CD4-positive, CD25-positive, alpha-beta regulatory T cell (primary cell): ENCODE measurements around the gene RRP9. TPM values are rescaled to one million over a fixed set of nuclear protein-coding genes. Genes with fewer than 3 reads are reported as not detected.

Experiments
- polyA plus RNA-seq, 4 donors: library from polyadenylated mRNA; unstranded; fragments of 300-500 nt; fragmentation: Illumina TruSeq; gene quantifications; one replicate each; pipeline ENCODE4 v1.2.3, GENCODE V29; 2021
- total RNA-seq: library from RNA; stranded (reverse); gene quantifications from one replicate; pipeline ENCODE4 v1.2.3, GENCODE V29; 2022

The RRP9 gene
- total and polyA plus RNA-seq, 5 donors from 2014 or later, result 11.2 to 25.4 (median 22.2) TPM

Other genes starting within 250 kb of the RRP9 start
- 3.0 TPM for gene GRM2, start 234.8 kb downstream of the RRP9 start, total RNA-seq
- under 1 TPM in 1 of 4 donors, not detected in 3; 0.29 TPM for gene GRM2, start 234.8 kb downstream of the RRP9 start, polyA plus RNA-seq
- gene IQCF6, start 162.7 kb downstream of the RRP9 start, total RNA-seq, result not detected
- gene IQCF6, start 162.7 kb downstream of the RRP9 start, polyA plus RNA-seq, result not detected
- gene IQCF2, start 80.3 kb downstream of the RRP9 start, total RNA-seq, result not detected
- not detected for gene IQCF2, start 80.3 kb downstream of the RRP9 start, polyA plus RNA-seq
- not detected for gene IQCF5, start 66.3 kb downstream of the RRP9 start, total RNA-seq
- not detected for gene IQCF5, start 66.3 kb downstream of the RRP9 start, polyA plus RNA-seq
- not detected for gene IQCF1, start 38.6 kb downstream of the RRP9 start, total RNA-seq
- not detected for gene IQCF1, start 38.6 kb downstream of the RRP9 start, polyA plus RNA-seq
- gene PARP3, start 459 bp upstream of the RRP9 start, total RNA-seq, result 6.4 TPM
- 1 to 10 TPM; 2.9 to 5.4 (median 3.6) TPM for gene PARP3, start 459 bp upstream of the RRP9 start, polyA plus RNA-seq
- not detected for gene GPR62, start 13.5 kb upstream of the RRP9 start, total RNA-seq
- under 1 TPM in 1 of 4 donors, not detected in 3; 0.22 TPM for gene GPR62, start 13.5 kb upstream of the RRP9 start, polyA plus RNA-seq
- gene PCBP4, start 25.6 kb upstream of the RRP9 start, total RNA-seq, result 24.6 TPM
- gene PCBP4, start 25.6 kb upstream of the RRP9 start, polyA plus RNA-seq, result 10 to 100 TPM in 3 of 4 donors, 1 to 10 TPM in 1; 9.6 to 19.4 (median 12.9) TPM
- 45.1 TPM for gene ABHD14B, start 32.1 kb upstream of the RRP9 start, total RNA-seq
- gene ABHD14B, start 32.1 kb upstream of the RRP9 start, polyA plus RNA-seq, result 10 to 100 TPM; 60.3 to 86.1 (median 78.8) TPM
- gene ABHD14A, start 33.2 kb upstream of the RRP9 start, total RNA-seq, result 12.7 TPM
- gene ABHD14A, start 33.2 kb upstream of the RRP9 start, polyA plus RNA-seq, result 100 to 1,000 TPM in 2 of 4 donors, 10 to 100 TPM in 2; 91.0 to 137 (median 105) TPM
- 6.7 TPM for gene ACY1, start 41.6 kb upstream of the RRP9 start, total RNA-seq
- gene ACY1, start 41.6 kb upstream of the RRP9 start, polyA plus RNA-seq, result 10 to 100 TPM in 3 of 4 donors, 1 to 10 TPM in 1; 6.4 to 14.7 (median 11.3) TPM
- gene RPL29, start 54.0 kb upstream of the RRP9 start, total RNA-seq, result 1,128 TPM
- 1,000 to 10,000 TPM; 1,236 to 1,661 (median 1,413) TPM for gene RPL29, start 54.0 kb upstream of the RRP9 start, polyA plus RNA-seq
- 12.7 TPM for gene DUSP7, start 114.7 kb upstream of the RRP9 start, total RNA-seq
- gene DUSP7, start 114.7 kb upstream of the RRP9 start, polyA plus RNA-seq, result 1 to 10 TPM; 3.0 to 3.7 (median 3.5) TPM
- gene POC1A, start 212.5 kb upstream of the RRP9 start, total RNA-seq, result 1.7 TPM
- gene POC1A, start 212.5 kb upstream of the RRP9 start, polyA plus RNA-seq, result 1 to 10 TPM; 1.3 to 3.2 (median 1.9) TPM